ENCODE results near the gene ZNF197. TPM values are rescaled to one million over a fixed set of nuclear protein-coding genes. Genes with fewer than 3 reads are reported as not detected.
"Not testable (repeated sequence)": the region's sequence is repeated elsewhere in the genome, so short reads cannot be mapped to it uniquely, and the experiment has no call there.

ZNF197 gene
- total RNA-seq, 1 donor from 2014 or later, result 11.5 TPM

DNA sequence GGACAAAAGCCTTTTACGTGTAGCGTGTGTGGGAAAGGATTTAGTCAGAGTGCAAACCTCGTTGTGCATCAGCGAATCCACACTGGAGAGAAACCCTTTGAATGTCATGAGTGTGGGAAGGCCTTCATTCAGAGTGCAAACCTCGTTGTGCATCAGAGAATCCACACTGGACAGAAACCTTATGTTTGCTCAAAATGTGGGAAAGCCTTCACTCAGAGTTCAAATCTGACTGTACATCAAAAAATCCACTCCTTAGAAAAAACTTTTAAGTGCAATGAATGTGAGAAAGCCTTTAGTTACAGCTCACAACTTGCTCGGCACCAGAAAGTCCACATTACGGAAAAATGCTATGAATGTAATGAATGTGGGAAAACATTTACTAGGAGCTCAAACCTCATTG, 34.2 kb downstream of the ZNF197 start:
- Histone ChIP-seq H3K4me3 (ENCODE audit: low read length in 3 of 3) (peak overlapping the region in 1 of 3 donors; percentile 17), H3K27ac (ENCODE audit: low read depth, low read length) (no peak overlapping the region), H3K4me1 (ENCODE audit: control insufficient read depth in 3 of 3, insufficient read depth in 3 of 3, low read length in 3 of 3) (no peaks in the 10 kb centered on the region), H3K9ac (ENCODE audit: low read depth in 1 of 3, low read length in 3 of 3) (no peak overlapping the region), H3K27me3 (ENCODE audit: control insufficient read depth in 3 of 3, insufficient read depth in 3 of 3, low read length in 3 of 3) (no peaks in the 10 kb centered on the region), H3K9me3 (ENCODE audit: control insufficient read depth in 3 of 3, low read length in 3 of 3) (peaks cover 9 to 12% (median 11%) of the 10 kb centered on the region in 3 donors), H3K36me3 (ENCODE audit: control insufficient read depth in 3 of 3, insufficient read depth in 3 of 3, low read length in 3 of 3) (peaks cover 43 to 52% (median 50%) of the 10 kb centered on the region in 3 donors)

DNA sequence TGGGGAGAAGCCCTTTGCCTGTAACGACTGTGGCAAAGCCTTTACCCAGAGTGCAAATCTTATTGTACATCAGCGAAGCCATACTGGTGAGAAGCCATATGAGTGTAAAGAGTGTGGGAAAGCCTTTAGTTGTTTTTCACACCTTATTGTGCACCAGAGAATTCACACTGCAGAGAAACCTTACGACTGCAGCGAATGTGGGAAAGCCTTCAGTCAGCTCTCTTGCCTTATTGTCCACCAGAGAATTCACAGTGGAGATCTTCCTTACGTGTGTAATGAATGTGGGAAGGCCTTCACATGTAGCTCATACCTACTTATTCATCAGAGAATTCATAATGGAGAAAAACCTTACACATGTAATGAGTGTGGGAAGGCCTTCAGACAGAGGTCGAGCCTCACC, 34.6 kb downstream of the ZNF197 start:
- Histone ChIP-seq H3K36me3 (ENCODE audit: control insufficient read depth in 3 of 3, insufficient read depth in 3 of 3, low read length in 3 of 3) (peaks cover 40 to 49% (median 47%) of the 10 kb centered on the region in 3 donors), H3K9ac (ENCODE audit: low read depth in 1 of 3, low read length in 3 of 3) (no peak overlapping the region), H3K27me3 (ENCODE audit: control insufficient read depth in 3 of 3, insufficient read depth in 3 of 3, low read length in 3 of 3) (no peaks in the 10 kb centered on the region), H3K4me1 (ENCODE audit: control insufficient read depth in 3 of 3, insufficient read depth in 3 of 3, low read length in 3 of 3) (no peaks in the 10 kb centered on the region), H3K27ac (ENCODE audit: low read depth, low read length) (no peak overlapping the region), H3K9me3 (ENCODE audit: control insufficient read depth in 3 of 3, low read length in 3 of 3) (peaks cover 9 to 12% (median 11%) of the 10 kb centered on the region in 3 donors), H3K4me3 (ENCODE audit: low read length in 3 of 3) (peak overlapping the region in 1 of 3 donors; percentile 17)

DNA sequence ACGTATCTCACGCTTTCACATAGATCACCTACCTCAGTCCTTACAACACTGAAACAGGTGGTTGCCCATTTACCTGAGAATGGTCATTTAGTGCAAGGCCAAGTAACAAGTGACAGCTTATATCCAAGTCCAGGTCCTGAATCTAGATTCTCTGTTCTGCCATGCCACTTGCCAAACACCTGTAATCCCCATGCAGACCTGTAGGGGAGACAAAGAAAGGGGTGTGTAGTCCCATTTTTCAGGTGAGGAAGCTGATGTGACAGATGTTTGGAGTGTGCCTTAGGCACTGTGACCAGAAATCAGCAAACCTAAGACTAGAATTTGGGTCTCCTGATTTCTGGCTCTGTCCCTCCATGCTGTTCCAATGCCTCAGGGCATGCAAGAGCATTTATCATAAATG, 36.4 kb downstream of the ZNF197 start:
- Histone ChIP-seq H3K27ac (ENCODE audit: low read depth, low read length) (no peak overlapping the region), H3K4me1 (ENCODE audit: control insufficient read depth in 3 of 3, insufficient read depth in 3 of 3, low read length in 3 of 3) (no peaks in the 10 kb centered on the region), H3K36me3 (ENCODE audit: control insufficient read depth in 3 of 3, insufficient read depth in 3 of 3, low read length in 3 of 3) (peaks cover 40 to 47% (median 44%) of the 10 kb centered on the region in 3 donors), H3K9ac (ENCODE audit: low read depth in 1 of 3, low read length in 3 of 3) (no peak overlapping the region), H3K9me3 (ENCODE audit: control insufficient read depth in 3 of 3, low read length in 3 of 3) (peaks cover 9 to 12% (median 11%) of the 10 kb centered on the region in 3 donors), H3K27me3 (ENCODE audit: control insufficient read depth in 3 of 3, insufficient read depth in 3 of 3, low read length in 3 of 3) (no peaks in the 10 kb centered on the region), H3K4me3 (ENCODE audit: low read length in 3 of 3) (no peak overlapping the region)

DNA sequence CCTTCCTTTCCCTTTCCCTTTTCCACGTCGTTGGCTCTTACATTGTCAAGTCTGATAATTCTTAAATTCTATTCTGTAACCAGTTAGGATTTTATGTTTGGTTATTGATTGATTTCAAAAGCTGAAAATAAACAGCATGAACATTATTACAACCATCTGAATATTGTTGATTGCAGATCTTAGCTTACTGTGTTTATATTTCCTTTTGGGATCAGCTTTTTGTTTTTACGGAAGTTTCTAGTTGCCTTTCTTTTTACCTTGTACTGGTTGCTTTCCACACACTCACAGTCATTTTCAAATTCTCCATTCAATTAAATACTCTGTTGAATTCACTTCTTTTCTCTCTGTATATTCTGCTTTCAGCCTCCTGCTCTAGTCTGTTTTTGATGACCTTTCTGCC, 40.3 kb downstream of the ZNF197 start:
- Histone ChIP-seq H3K9me3 (ENCODE audit: control insufficient read depth in 3 of 3, low read length in 3 of 3) (peaks cover 0 to 3% (median 0%) of the 10 kb centered on the region in 3 donors), H3K36me3 (ENCODE audit: control insufficient read depth in 3 of 3, insufficient read depth in 3 of 3, low read length in 3 of 3) (peaks cover 5 to 11% (median 11%) of the 10 kb centered on the region in 3 donors), H3K27ac (ENCODE audit: low read depth, low read length) (no peak overlapping the region), H3K27me3 (ENCODE audit: control insufficient read depth in 3 of 3, insufficient read depth in 3 of 3, low read length in 3 of 3) (no peaks in the 10 kb centered on the region), H3K9ac (ENCODE audit: low read depth in 1 of 3, low read length in 3 of 3) (no peak overlapping the region), H3K4me1 (ENCODE audit: control insufficient read depth in 3 of 3, insufficient read depth in 3 of 3, low read length in 3 of 3) (no peaks in the 10 kb centered on the region), H3K4me3 (ENCODE audit: low read length in 3 of 3) (no peak overlapping the region)

DNA sequence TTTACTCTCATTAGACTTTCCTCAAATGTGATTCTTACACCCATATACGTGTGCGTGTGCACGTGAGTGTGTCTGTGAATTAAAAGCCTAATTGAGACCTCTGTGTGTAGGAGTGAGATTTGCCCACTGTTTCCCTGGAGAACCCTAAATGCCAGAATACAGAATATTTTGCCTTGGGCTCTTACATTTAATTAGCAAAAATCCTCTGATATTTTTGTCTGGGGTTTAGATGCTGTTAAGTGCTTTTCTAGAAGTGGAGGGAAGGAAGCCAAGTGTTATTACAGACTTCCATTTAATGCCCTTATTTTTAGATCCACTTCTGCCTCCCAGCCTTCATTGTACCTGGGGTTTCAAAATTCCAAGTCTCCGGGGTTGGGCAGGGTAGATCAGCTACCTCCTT, 41.5 kb downstream of the ZNF197 start:
- H3K9me3 ChIP-seq (ENCODE audit: control insufficient read depth in 3 of 3, low read length in 3 of 3), result no peaks in the 10 kb centered on the region
- H3K4me1 ChIP-seq (ENCODE audit: control insufficient read depth in 3 of 3, insufficient read depth in 3 of 3, low read length in 3 of 3), result no peaks in the 10 kb centered on the region
- H3K9ac ChIP-seq (ENCODE audit: low read depth in 1 of 3, low read length in 3 of 3), result no peak overlapping the region
- no peaks in the 10 kb centered on the region for H3K27me3 ChIP-seq (ENCODE audit: control insufficient read depth in 3 of 3, insufficient read depth in 3 of 3, low read length in 3 of 3)
- no peak overlapping the region for H3K4me3 ChIP-seq (ENCODE audit: low read length in 3 of 3)
- no peak overlapping the region for H3K27ac ChIP-seq (ENCODE audit: low read depth, low read length)
- peaks cover 0 to under 1% (median 0%) of the 10 kb centered on the region in 3 donors for H3K36me3 ChIP-seq (ENCODE audit: control insufficient read depth in 3 of 3, insufficient read depth in 3 of 3, low read length in 3 of 3)

DNA sequence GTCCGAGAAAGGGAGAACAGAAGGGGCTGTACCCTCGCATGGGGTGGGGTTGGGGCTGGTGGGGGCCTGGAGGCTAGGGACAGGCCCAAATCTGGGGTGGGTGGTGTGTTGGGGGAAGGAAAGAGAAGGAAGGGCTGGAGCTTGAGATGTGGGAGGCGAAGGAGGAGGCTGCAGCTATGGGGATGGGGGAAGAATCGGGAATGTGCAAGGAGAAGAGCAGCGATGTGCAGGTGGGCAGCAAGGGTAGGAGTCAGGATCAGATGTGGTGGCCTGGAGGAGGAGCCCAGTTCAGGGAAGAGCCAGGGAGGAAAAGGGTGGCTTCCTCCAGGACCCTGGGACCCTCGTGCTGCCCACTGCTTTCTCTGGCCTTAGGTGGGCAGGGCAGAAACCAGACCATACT, 44.9 kb downstream of the ZNF197 start:
- H3K4me3 ChIP-seq (ENCODE audit: low read length in 3 of 3), result no peak overlapping the region
- H3K27me3 ChIP-seq (ENCODE audit: control insufficient read depth in 3 of 3, insufficient read depth in 3 of 3, low read length in 3 of 3), result no peaks in the 10 kb centered on the region
- H3K4me1 ChIP-seq (ENCODE audit: control insufficient read depth in 3 of 3, insufficient read depth in 3 of 3, low read length in 3 of 3), result no peaks in the 10 kb centered on the region
- H3K9me3 ChIP-seq (ENCODE audit: control insufficient read depth in 3 of 3, low read length in 3 of 3), result no peaks in the 10 kb centered on the region
- no peak overlapping the region for H3K27ac ChIP-seq (ENCODE audit: low read depth, low read length)
- no peaks in the 10 kb centered on the region for H3K36me3 ChIP-seq (ENCODE audit: control insufficient read depth in 3 of 3, insufficient read depth in 3 of 3, low read length in 3 of 3)
- no peak overlapping the region for H3K9ac ChIP-seq (ENCODE audit: low read depth in 1 of 3, low read length in 3 of 3)

DNA sequence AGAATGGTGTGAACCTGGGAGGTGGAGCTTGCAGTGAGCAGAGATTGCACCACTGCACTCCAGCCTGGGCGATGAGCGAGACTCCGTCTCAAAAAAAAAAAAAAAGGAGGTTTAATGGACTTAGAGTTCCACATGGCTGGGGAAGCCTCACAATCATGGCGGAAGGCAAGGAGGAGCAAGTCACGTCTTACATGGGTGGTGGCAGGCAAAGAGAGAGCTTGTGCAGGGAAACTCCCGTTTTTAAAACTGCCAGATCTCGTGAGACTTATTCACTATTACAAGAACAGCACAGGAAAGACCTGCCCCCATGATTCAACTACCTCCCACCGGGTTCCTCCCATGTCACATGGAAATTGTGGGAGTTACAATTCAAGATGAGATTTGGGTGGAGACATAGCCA, 48.6 kb downstream of the ZNF197 start:
- H3K4me1 ChIP-seq (ENCODE audit: control insufficient read depth in 3 of 3, insufficient read depth in 3 of 3, low read length in 3 of 3); H3K4me3 ChIP-seq (ENCODE audit: low read length in 3 of 3); H3K36me3 ChIP-seq (ENCODE audit: control insufficient read depth in 3 of 3, insufficient read depth in 3 of 3, low read length in 3 of 3); H3K27ac ChIP-seq (ENCODE audit: low read depth, low read length); H3K9ac ChIP-seq (ENCODE audit: low read depth in 1 of 3, low read length in 3 of 3); H3K9me3 ChIP-seq (ENCODE audit: control insufficient read depth in 3 of 3, low read length in 3 of 3); H3K27me3 ChIP-seq (ENCODE audit: control insufficient read depth in 3 of 3, insufficient read depth in 3 of 3, low read length in 3 of 3): not testable (repeated sequence)

DNA sequence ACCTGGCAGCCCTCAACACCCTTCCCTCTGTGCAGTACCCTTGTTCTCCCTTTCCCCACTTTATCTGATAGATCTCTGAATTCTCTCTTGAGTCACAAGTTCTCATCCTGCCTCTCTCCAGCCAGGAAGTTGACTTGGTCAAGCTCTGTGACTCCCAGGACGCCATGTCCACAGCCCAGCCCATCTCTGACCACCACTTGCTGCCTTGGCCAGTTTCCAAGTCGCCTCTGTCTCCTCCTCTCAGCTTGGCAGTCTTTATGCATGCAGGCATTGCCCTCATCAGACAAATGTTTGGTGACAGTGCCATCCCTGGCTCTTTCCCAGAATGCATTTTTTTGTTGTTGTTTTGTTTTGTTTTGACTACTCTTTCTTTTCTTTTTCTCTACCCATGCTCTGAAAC, 49.4 kb downstream of the ZNF197 start:
- H3K4me1 ChIP-seq (ENCODE audit: control insufficient read depth in 3 of 3, insufficient read depth in 3 of 3, low read length in 3 of 3), result no peaks in the 10 kb centered on the region
- H3K36me3 ChIP-seq (ENCODE audit: control insufficient read depth in 3 of 3, insufficient read depth in 3 of 3, low read length in 3 of 3), result no peaks in the 10 kb centered on the region
- H3K9ac ChIP-seq (ENCODE audit: low read depth in 1 of 3, low read length in 3 of 3), result no peak overlapping the region
- no peak overlapping the region for H3K27ac ChIP-seq (ENCODE audit: low read depth, low read length)
- H3K4me3 ChIP-seq (ENCODE audit: low read length in 3 of 3), result no peak overlapping the region
- no peaks in the 10 kb centered on the region for H3K9me3 ChIP-seq (ENCODE audit: control insufficient read depth in 3 of 3, low read length in 3 of 3)
- H3K27me3 ChIP-seq (ENCODE audit: control insufficient read depth in 3 of 3, insufficient read depth in 3 of 3, low read length in 3 of 3), result no peaks in the 10 kb centered on the region

DNA sequence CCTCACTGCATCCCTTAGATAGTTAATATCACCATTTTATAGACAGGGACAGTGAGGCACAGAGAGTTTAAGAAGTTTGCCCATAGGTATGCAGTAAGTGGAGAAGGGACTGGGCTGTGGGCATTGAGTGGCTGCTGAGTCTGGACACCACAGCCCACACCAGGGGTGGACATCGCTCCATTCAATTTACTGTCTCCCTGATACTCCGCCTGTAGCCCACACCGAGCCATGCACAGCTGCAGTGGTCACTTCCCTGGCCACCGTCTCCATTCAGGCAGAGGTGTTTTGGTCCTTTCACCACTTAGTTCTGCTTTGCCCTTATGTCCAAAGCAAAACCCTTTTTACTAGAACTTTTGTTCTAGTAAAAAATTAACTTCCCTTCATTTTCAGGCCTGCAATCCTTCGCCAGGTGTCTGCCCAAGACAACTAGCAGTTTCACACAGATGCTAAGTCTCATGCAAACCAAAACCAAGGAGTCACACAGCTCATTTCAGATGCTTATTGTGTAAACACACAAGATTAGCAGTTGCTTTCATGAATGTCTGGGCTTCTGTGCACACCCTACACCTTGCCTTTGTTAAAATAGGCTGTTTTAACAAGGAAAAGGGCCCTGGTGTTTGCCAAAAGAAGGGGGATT, 53.8 kb downstream of the ZNF197 start:
- no peak overlapping the region for H3K4me3 ChIP-seq (ENCODE audit: low read length in 3 of 3)
- no peak overlapping the region for H3K27ac ChIP-seq (ENCODE audit: low read depth, low read length)
- H3K9me3 ChIP-seq (ENCODE audit: control insufficient read depth in 3 of 3, low read length in 3 of 3), result peaks cover 0 to 2% (median 0%) of the 10 kb centered on the region in 3 donors
- no peaks in the 10 kb centered on the region for H3K27me3 ChIP-seq (ENCODE audit: control insufficient read depth in 3 of 3, insufficient read depth in 3 of 3, low read length in 3 of 3)
- H3K9ac ChIP-seq (ENCODE audit: low read depth in 1 of 3, low read length in 3 of 3), result no peak overlapping the region
- H3K36me3 ChIP-seq (ENCODE audit: control insufficient read depth in 3 of 3, insufficient read depth in 3 of 3, low read length in 3 of 3), result peaks cover 0 to 6% (median 3%) of the 10 kb centered on the region in 3 donors
- H3K4me1 ChIP-seq (ENCODE audit: control insufficient read depth in 3 of 3, insufficient read depth in 3 of 3, low read length in 3 of 3), result no peaks in the 10 kb centered on the region

DNA sequence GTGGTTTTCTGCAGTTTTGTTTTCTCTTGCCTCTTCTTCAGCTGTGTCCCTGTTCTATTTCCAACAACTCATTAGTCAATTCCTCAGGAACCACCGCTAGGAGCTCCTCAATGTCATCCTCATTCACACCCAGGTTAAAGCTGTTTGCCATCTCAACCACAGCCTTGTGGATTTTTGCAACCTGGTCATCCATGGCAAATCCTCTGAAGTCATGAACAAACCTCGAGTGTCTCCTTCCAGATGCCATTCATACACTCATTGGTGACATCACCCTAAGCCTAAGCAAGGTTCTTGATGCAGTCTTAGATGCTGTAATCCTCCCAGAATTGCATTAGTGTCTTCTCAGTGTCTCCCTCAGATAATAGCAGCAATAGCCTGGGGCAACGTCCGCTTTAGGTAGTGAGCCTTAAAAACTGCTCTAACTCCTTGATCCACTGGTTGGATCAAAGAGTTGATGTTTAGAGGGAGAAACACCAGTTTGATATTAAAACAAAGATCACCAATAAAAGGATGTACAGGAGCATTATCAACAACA, 56.2 kb downstream of the ZNF197 start:
- Histone ChIP-seq H3K36me3 (ENCODE audit: control insufficient read depth in 3 of 3, insufficient read depth in 3 of 3, low read length in 3 of 3) (peaks cover 0 to 11% (median 6%) of the 10 kb centered on the region in 3 donors), H3K4me1 (ENCODE audit: control insufficient read depth in 3 of 3, insufficient read depth in 3 of 3, low read length in 3 of 3) (peaks cover 0 to 9% (median 4%) of the 10 kb centered on the region in 3 donors), H3K4me3 (ENCODE audit: low read length in 3 of 3) (no peak overlapping the region), H3K9ac (ENCODE audit: low read depth in 1 of 3, low read length in 3 of 3) (no peak overlapping the region), H3K27ac (ENCODE audit: low read depth, low read length) (no peak overlapping the region), H3K9me3 (ENCODE audit: control insufficient read depth in 3 of 3, low read length in 3 of 3) (peaks cover 0 to 2% (median 0%) of the 10 kb centered on the region in 3 donors), H3K27me3 (ENCODE audit: control insufficient read depth in 3 of 3, insufficient read depth in 3 of 3, low read length in 3 of 3) (peaks cover 0 to 2% (median 0%) of the 10 kb centered on the region in 3 donors)

Measured in skeletal muscle tissue (tissue), 4 donors.